Panc1 (cell line): ENCODE results near the gene CREB5. TPM values are rescaled to one million over a fixed set of nuclear protein-coding genes. Genes with fewer than 3 reads are reported as not detected.

ENCODE experiments used
- ATAC-seq: fragments of 200-7000 bp; cut with Tn5 transposase; 2 replicates; pipeline ENCODE4 v1.9.1; 2020; ENCODE audit warnings: mild to moderate bottlenecking, moderate library complexity
- BruUV-seq: library from RNA; stranded (reverse); fragments of 400-500 nt; replicated peaks from 2 replicates; lab custom pipeline; 2021; lab: Mats Ljungman, UMichigan
- CTCF ChIA-PET: fragments of 300-600 bp; sonication (Branson Sonifier 250); formaldehyde crosslinking; loops from one replicate; lab custom pipeline; 2022; ENCODE audit warnings: antibody characterized with exemption; lab: Charles Lee
- POLR2A ChIA-PET: fragments of 300-600 bp; sonication (Branson Sonifier 250); formaldehyde crosslinking; loops from one replicate; lab custom pipeline; 2022; ENCODE audit warnings: antibody characterized with exemption; lab: Charles Lee
- DNase-seq: peaks from one replicate; pipeline ENCODE4 v3.0.0-alpha.2; 2010; ENCODE audit warnings: low read depth, low spot score
- H3K27ac ChIP-seq: 2 replicates; pipeline ENCODE4 v1.5.1; 2011; ENCODE audit warnings: mild to moderate bottlenecking, low read length, inconsistent platforms
- H3K27me3 ChIP-seq: fragments of 200-500 bp; sonication (Bioruptor generic); 2 replicates; pipeline ENCODE4 v1.6.0; 2014; ENCODE audit warnings: low read length, inconsistent platforms; ENCODE audit not compliant: control insufficient read depth, insufficient read depth
- H3K36me3 ChIP-seq: fragments of 200-500 bp; sonication (Bioruptor generic); 2 replicates; pipeline ENCODE4 v1.5.1; 2014; ENCODE audit warnings: inconsistent platforms, mild to moderate bottlenecking, low read length, moderate library complexity; ENCODE audit not compliant: control insufficient read depth, insufficient read depth
- H3K4me1 ChIP-seq: 2 replicates; pipeline ENCODE4 v1.5.1; 2011; ENCODE audit warnings: inconsistent platforms, mild to moderate bottlenecking, low read length, moderate library complexity; ENCODE audit not compliant: control insufficient read depth, insufficient read depth
- H3K4me3 ChIP-seq, 2 experiments: 2 replicates each; pipeline ENCODE4 v1.5.1; 2011 to 2012; ENCODE audit warnings: low read depth in 2 of 2, low read length in 2 of 2, mild to moderate bottlenecking in 2 of 2, inconsistent platforms in 1 of 2, moderate library complexity in 1 of 2
- H3K9me3 ChIP-seq: fragments of 200-500 bp; sonication (Bioruptor generic); 2 replicates; pipeline ENCODE4 v1.5.1; 2014; ENCODE audit warnings: low read depth, mild to moderate bottlenecking, inconsistent platforms, low read length, moderate library complexity; ENCODE audit not compliant: control insufficient read depth, insufficient read depth
- CTCF ChIP-seq: fragments of 450-650 bp; IDR thresholded peaks from 2 replicates; pipeline ENCODE4 v1.5.1; 2017; ENCODE audit warnings: mild to moderate bottlenecking
- POLR2AphosphoS5 ChIP-seq: IDR thresholded peaks from 2 replicates; pipeline ENCODE4 v1.6.1; 2012; ENCODE audit warnings: mild to moderate bottlenecking, low read depth, low read length, moderate library complexity
- REST ChIP-seq, 2 experiments: IDR thresholded peaks; 2 replicates each; pipeline ENCODE4 v1.6.1; 2011 to 2012; ENCODE audit warnings: low read depth in 2 of 2, control low read depth in 1 of 2, low read length in 1 of 2, mild to moderate bottlenecking in 1 of 2, moderate library complexity in 1 of 2; ENCODE audit not compliant: insufficient read depth in 1 of 2
- SIN3A ChIP-seq: IDR thresholded peaks from 2 replicates; pipeline ENCODE4 v1.6.1; 2012; ENCODE audit warnings: low read depth, mild to moderate bottlenecking, low read length, moderate library complexity, borderline replicate concordance; ENCODE audit not compliant: insufficient read depth
- TCF7L2 ChIP-seq: IDR thresholded peaks from 2 replicates; pipeline ENCODE4 v1.6.1; 2011; ENCODE audit warnings: mild to moderate bottlenecking, low read depth, low read length, inconsistent platforms
- in situ Hi-C: cut with HindIII; loops from 2 replicates; pipeline ENCODE4 v1.10.0; 2016; ENCODE audit warnings: low sequenced_read_pairs, low pct_unique_long_range_greater_than_20kb
- intact Hi-C: fragments of 100-400 bp; cut with micrococcal nuclease; formaldehyde crosslinking; loops from one replicate; pipeline ENCODE4 v1.10.0; 2022; ENCODE audit not compliant: unreplicated experiment
- total RNA-seq: library from RNA; stranded (reverse); gene quantifications from one replicate; pipeline ENCODE4 v1.2.1, GENCODE V29; 2021; ENCODE audit not compliant: unreplicated experiment

The CREB5 gene
- total RNA-seq, 1 experiment from 2014 or later, result 3.1 TPM

- in situ Hi-C loops, result no loop called here
- POLR2A ChIA-PET, result no interaction called here
Measured at GRCh38 chr7:28466885-28467284, 54.6 kb downstream of the CREB5 start.

GRCh38 chr7:28469562-28469961 is 57.2 kb downstream of the CREB5 start:
- no TSS peak for BruUV-seq

More at GRCh38 chr7:28466885-28467284, 54.6 kb downstream of the CREB5 start:
- Histone ChIP-seq H3K9me3 (no peaks in the 10 kb centered on the region), H3K36me3 (no peaks in the 10 kb centered on the region), H3K27me3 (peaks cover 21% of the 10 kb centered on the region), H3K4me1 (no peaks in the 10 kb centered on the region), H3K4me3 (no peak overlapping the region), H3K27ac (no peak overlapping the region)
- CTCF ChIA-PET, result no interaction called here
- DNase-seq (no peak), ATAC-seq (no peak)
- BruUV-seq, result no TSS peak
- intact Hi-C loops, result no loop called here
- no peak for TF ChIP-seq CTCF
- TF ChIP-seq TCF7L2, result no peak
- TF ChIP-seq POLR2AphosphoS5, result no peak

More at GRCh38 chr7:28469562-28469961, 57.2 kb downstream of the CREB5 start:
- intact Hi-C loops (no loop called here), in situ Hi-C loops (no loop called here)
- CTCF ChIA-PET, result no interaction called here
- H3K9me3 ChIP-seq, result no peaks in the 10 kb centered on the region
- POLR2A ChIA-PET, result no interaction called here
- DNase-seq, result no peak
- H3K27me3 ChIP-seq, result peaks cover 8% of the 10 kb centered on the region
- no peak for TF ChIP-seq TCF7L2
- TF ChIP-seq SIN3A, result no peak
- TF ChIP-seq CTCF, result no peak
- no peak for TF ChIP-seq REST (IDR thresholded peaks at IDR 0.05; ENCODE audit: insufficient read depth in 1 of 2, low read depth in 2 of 2, low read length in 1 of 2)
- no peak for TF ChIP-seq POLR2AphosphoS5
- H3K36me3 ChIP-seq, result no peaks in the 10 kb centered on the region
- no peaks in the 10 kb centered on the region for H3K4me1 ChIP-seq
- no peak overlapping the region for H3K27ac ChIP-seq
- no peak overlapping the region for H3K4me3 ChIP-seq
- no peak for ATAC-seq
